UCSD-AML1 (cell line): ENCODE data around the gene LYST.
"Not testable (repeated sequence)": the region's sequence is repeated elsewhere in the genome, so short reads cannot be mapped to it uniquely, and the experiment has no call there.

ENCODE experiments used
- DNase-seq: peaks from one replicate; lab custom pipeline; 2025; ENCODE audit not compliant: unreplicated experiment; lab: John Stamatoyannopoulos, UW

LYST gene

DNA sequence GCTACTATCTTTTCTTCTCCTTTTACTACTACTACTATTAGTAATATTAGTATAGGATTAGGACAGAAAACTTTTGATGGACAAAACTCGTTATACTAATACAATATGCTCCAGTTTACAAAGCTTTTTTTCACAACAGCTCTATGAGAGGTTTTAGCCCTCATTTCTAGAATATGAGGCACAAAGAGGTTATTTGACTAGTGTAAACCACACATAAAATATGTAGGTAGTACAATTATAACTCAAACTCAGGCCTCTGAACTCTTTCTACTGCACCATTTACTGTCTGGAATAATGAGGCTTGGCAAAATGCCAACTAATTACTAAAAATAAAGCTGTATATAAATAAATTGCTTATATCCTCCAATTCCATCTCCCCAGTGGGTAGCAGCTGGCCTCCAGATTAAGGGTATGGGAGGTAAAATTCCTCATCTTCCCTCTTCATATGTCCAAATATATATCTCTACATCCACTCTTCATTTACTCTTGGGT is 99.9 kb downstream of the LYST start:
- no peak for DNase-seq

DNA sequence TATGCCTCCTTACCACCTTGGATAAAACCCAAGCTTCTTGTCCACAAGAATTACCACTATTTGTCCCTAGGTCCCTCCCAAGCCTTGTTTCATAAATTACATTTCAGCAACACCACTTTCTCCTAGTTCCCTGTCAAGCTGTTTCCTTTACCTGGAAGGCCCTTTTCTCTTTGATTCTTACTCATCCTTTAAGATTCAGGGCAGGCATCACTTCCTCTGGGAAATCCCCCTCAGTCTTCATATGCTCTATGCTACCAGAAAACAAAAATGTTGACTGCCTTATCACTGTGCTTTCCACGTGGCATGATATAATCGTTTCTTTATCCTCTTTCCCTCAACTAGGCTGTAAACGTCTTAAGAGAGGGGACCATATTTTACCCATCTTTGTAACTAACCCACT is 102.7 kb downstream of the LYST start:
- DNase-seq = no peak

GRCh38 chr1:235759336-235759735 is 107.4 kb downstream of the LYST start:
- DNase-seq = no peak

DNA sequence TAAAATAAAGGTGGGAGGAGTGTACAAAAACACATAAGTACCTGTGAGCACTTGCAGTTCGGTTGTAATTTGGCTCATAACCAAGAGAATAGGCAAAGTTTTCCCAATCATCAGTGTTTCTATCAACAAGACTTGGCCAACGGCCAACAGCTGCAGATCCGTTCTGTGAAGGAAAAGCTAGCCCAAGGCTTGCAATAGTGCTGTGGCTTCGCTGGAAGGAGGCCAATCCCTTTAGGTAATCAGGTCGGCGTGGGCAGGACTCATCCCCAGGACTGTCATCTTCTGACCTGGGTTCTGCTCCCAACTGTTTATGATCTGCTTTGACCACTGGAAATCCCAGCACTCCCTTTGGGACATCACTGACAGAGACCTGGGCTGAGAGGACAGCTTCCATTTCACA is 107.8 kb downstream of the LYST start:
- DNase-seq = no peak

DNA sequence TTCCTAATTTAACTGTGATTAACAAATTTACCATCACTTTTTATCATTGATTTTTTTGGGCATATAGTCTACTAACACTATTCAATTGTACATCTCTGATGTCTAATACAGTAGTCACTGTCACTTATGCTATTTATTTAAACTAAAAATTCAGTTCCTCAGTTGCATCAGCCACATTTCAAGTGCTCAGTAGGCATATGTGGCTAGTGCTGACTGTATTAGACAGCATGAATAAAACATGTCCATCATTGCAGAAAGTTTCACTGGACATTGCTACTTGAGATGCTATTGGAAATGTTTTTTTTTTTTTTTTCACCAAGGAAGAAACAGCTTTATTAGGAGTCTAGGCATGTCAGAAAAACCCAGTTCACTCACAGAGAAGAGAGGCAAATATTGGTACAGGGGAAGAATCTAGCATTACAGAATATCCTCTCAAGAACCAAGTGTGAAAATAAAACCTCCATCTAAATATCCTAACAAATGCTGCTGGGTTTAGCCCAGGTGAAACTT is 109.1 kb downstream of the LYST start:
- DNase-seq = no peak

- not testable (repeated sequence) for DNase-seq
These were observed 112.5 kb downstream of the LYST start for GRCh38 chr1:235754186-235754585.

- DNase-seq = no peak
These were observed 116.9 kb downstream of the LYST start for GRCh38 chr1:235749755-235750300.

- no peak for DNase-seq
These were observed 118.0 kb downstream of the LYST start for GRCh38 chr1:235748747-235749146.

- no peak for DNase-seq
These were observed 120.5 kb downstream of the LYST start for GRCh38 chr1:235746245-235746644.

DNA sequence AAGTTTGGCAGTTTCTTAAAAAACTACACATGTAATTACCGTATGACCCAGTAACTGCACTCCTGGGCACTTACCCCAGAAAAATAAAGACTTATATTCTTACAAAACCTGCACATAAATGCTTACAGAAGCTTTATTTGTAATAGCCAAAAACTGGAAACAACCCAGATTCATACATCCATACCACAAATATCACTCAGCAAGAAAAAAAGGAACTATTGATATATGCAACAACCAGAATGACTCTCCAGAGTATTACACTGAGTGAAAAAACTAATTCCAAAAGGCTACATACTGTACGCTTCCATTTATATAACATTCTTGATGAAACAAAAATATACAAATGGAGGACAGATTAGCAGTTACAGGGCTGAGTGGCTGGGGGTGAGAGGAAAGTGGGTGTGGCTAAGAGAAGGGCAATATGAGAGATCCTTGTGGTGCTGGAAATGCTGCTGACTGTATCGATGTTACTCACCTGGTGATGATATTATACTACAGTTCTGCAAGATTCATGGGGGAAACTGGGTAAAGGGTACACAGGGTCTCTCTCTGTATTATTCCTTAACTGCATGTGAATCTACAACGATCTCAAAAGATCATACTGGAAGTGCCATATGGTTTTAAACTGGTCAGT is 121.1 kb downstream of the LYST start:
- no peak for DNase-seq

DNA sequence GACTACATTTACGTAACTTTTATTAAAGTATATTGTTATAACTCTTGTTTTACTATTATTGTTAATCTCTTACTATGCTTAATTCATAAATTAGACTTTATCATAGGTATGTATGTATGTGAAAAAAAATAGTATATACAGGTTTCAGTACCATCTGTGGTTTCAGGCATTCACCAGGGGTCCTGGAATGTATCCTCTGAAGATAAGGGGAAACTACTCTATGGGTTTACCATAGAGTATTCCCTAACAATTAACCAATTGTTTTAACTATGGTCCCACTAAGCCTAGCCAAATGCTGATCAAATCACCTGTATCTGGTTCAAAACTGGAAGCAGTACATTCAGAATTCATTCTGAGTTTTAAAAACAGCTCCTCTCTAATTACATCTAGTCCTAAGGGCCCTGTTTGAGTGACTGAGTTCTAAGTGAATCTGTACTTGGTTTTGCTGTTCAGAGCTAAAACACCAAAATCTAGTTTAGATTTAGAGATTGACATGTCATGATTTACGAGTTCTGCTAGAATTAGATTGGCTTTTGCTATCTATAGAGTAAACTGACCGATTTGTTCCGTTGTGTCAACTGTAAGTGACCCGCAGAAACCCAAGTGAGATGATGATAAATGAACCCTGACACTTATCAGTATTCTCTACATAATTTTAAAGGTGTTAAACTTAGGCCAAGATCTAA is 123.6 kb downstream of the LYST start:
- DNase-seq = no peak

DNA sequence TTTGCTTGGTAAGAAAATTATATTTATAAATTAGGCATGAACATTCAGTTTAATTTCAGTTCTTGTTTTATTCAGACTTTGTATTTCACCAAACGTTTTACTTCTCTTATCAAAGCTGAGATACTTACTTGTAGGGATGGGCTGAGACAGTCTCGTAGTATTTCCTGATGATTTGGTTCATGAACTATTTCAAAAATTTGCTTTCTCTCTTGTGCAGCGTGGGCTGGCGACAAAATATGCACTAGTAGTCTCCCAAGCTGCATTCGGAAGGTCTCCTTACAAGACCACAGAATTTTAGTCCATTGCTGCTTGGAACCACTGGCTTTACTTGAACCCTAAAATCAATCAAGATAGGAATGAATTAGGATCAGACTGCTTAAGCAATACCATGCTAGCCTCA is 125.4 kb downstream of the LYST start:
- DNase-seq = no peak

GRCh38 chr1:235739631-235740030 is 127.1 kb downstream of the LYST start:
- DNase-seq = no peak

DNA sequence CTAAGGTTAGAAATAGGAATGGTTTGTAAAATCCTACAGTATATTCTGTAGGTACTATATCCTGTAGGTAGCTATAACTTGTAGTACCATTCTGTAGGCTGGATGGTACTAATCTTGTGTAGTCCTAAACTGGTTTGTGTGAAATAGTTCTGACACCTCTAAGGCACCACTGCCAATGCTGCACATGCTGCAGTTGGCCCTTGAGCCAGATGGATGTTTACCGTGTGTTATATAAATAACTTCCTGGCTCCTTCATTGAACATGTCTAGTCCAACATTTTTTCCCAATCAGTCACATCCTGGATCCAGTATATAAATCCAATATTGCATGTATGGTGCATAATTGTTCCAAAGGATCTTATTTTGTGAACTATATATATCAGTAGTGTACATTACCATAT is 127.6 kb downstream of the LYST start:
- no peak for DNase-seq

GRCh38 chr1:235737751-235738150 is 129.0 kb downstream of the LYST start:
- no peak for DNase-seq

DNA sequence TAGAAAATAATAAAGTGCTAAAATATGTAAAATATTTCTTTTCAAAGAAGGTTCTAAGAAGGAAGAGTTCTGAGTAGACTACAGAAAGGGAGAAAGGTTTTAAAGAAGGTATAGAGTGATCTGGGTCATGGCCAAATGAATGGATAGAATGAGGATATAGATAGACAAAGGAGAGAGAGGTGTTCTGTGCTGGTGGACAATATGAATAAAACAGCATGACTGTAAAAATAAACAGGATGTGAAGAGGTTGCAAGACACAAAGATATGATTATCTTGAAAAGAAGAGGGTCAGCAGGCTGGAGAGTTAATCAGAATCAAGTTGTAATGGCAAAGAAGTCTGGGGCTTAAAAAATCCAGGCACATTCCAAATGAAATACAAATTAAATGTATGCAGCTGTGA is 130.4 kb downstream of the LYST start:
- no peak for DNase-seq

DNA sequence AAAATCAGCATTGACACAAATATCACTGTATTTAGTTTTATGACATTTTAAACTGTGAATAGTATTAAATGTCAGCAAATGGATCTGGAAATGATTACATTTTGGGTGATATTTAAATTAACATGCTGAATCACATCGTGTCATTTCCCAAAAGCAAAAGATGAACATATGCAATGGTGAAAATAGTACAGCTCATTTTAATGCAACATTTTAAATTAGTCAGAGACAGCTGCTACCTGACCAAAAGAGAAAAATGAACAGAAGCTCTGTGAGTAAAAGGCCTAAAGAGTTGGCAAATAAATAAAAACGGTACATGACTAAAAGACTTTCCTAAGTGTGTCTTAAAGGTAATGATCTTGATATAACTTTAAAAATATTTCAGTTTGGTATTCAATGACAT is 131.1 kb downstream of the LYST start:
- DNase-seq = no peak

- no peak for DNase-seq
These were observed 132.4 kb downstream of the LYST start for GRCh38 chr1:235734335-235734734.

DNA sequence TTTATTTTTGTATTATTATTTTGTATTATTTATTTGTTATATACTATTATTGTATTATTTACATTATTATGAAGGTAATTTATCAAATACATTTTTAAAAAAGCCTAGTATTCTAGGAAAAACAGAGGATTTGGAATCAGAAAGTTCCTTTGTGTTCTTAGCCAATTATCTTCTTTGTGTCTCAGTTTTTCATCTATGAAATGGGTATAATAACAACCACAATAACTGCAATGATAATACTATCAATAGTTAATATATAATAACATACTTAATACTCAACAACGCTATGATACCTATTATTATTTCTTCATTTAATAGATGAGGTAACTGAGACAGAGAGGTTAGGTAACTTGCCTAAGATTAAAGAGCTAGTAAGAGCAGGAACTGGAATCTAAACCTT is 136.7 kb downstream of the LYST start:
- no peak for DNase-seq

- no peak for DNase-seq
These were observed 140.1 kb downstream of the LYST start for GRCh38 chr1:235726557-235726956.

DNA sequence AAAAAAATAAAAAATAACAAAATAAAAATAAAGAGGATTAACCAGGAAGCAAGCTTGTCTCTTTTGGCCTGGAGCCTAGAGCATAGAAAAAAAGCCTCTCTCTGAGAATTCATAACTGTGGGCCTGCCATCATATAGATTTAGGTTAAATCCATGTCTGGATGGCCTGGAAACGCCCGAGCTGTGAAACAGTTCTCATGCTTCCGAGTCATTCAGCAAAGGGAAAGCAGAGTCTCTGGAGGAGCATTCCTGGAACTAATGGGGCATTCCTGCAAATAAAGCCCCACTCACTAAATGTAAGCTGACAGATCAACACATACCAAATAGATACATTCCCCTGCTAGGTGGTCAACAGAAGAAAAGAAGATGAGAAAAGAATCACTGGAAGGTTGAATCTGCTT is 141.3 kb downstream of the LYST start:
- no peak for DNase-seq

- DNase-seq = no peak
These were observed 142.0 kb downstream of the LYST start for GRCh38 chr1:235724730-235725129.
